Heart left ventricle (tissue), 16 donors: ENCODE results near the gene PLSCR2. TPM values are rescaled to one million over a fixed set of nuclear protein-coding genes. Genes with fewer than 3 reads are reported as not detected.

Experiments
- ATAC-seq, 4 donors: fragments of 200-7000 bp; cut with Tn5 transposase; one replicate each; pipeline ENCODE4 v1.9.1; 2020 to 2022; ENCODE audit warnings: moderate library complexity in 4 of 4, mild to moderate bottlenecking in 3 of 4, moderate number of reproducible peaks in 1 of 4
- DNase-seq, 5 donors: peaks; one replicate each; pipeline ENCODE4 v3.0.0-alpha.2; 2020
- H3K27ac ChIP-seq, 12 donors: fragments of 200-600 bp; sonication (generic) in 4 of 12; one replicate each; pipeline versions ENCODE4 v1.5.0 to v1.8.0; 2016 to 2022; ENCODE audit warnings: mild to moderate bottlenecking in 2 of 12
- H3K27me3 ChIP-seq, 9 donors: fragments of 200-600 bp; sonication (generic) in 2 of 9; one replicate each; pipeline versions ENCODE4 v1.5.1 to v1.8.0; 2016 to 2022; ENCODE audit warnings: mild to moderate bottlenecking in 3 of 9
- H3K36me3 ChIP-seq, 9 donors: fragments of 200-600 bp; sonication (generic) in 2 of 9; one replicate each; pipeline versions ENCODE4 v1.5.0 to v1.8.0; 2018 to 2022; ENCODE audit warnings: mild to moderate bottlenecking in 2 of 9
- H3K4me1 ChIP-seq, 12 donors: fragments of 200-600 bp; sonication (generic) in 4 of 12; one replicate each; pipeline versions ENCODE4 v1.5.0 to v1.8.0; 2016 to 2022; ENCODE audit warnings: mild to moderate bottlenecking in 3 of 12
- H3K4me3 ChIP-seq, 12 donors: fragments of 200-600 bp; sonication (generic) in 4 of 12; one replicate each; pipeline versions ENCODE4 v1.5.0 to v1.8.0; 2017 to 2022; ENCODE audit warnings: mild to moderate bottlenecking in 9 of 12, moderate library complexity in 4 of 12
- H3K9me3 ChIP-seq, 12 donors: fragments of 200-600 bp; sonication (generic) in 4 of 12; one replicate each; pipeline versions ENCODE4 v1.5.0 to v1.8.0; 2016 to 2022; ENCODE audit warnings: mild to moderate bottlenecking in 1 of 12
- POLR2A ChIP-seq, 2 donors: fragments of 450-650 bp; IDR thresholded peaks; one replicate each; pipeline ENCODE4 v1.6.1; 2017; ENCODE audit warnings: antibody characterized with exemption in 2 of 2, mild to moderate bottlenecking in 2 of 2, moderate library complexity in 2 of 2
- WGBS, 4 donors: extraction: QIAGEN DNeasy Blood & Tissue Kit in 2 of 4; methylation state at CpG; one replicate each; pipeline versions ENCODE4 v1.1.5 to v1.1.7; 2013 to 2018; 5-methylcytosine and 5-hydroxymethylcytosine counted together
- intact Hi-C, 10 donors: fragments of 100-400 bp; cut with DNase I; formaldehyde crosslinking; loops; one replicate each; pipeline versions ENCODE4 v1.11.1 to v1.14.2; 2022
- long read RNA-seq, 3 donors: library from polyadenylated mRNA; unstranded; transcript quantifications; one replicate each; pipeline ENCODE4 v2.0.0, GENCODE V29; 2020 to 2021
- polyA plus RNA-seq, 2 donors: library from polyadenylated mRNA; stranded (reverse); fragments of 200-250 nt; gene quantifications; one replicate each; pipeline ENCODE4 v1.2.3, GENCODE V29; 2013
- total RNA-seq, 9 donors: library from RNA; depleted of rRNA in 2 of 9; stranded (reverse); fragments of >200 nt in 2 of 9; fragmentation: NEBNext Ultra II Directional in 3 of 9; extraction: Animal tissue kit (Norgen Biotek cat#: 25700) in 3 of 9; gene quantifications; one replicate each; pipeline versions ENCODE4 v1.1.0 to v1.2.4, GENCODE V29; 2016 to 2023
- TF ChIP-seq, protein P1 (sequence below), 12 donors: fragments of 200-600 bp; sonication (generic) in 4 of 12; IDR thresholded peaks; one replicate each; pipeline versions ENCODE4 v1.5.0 to v1.8.0; 2018 to 2022; ENCODE audit warnings: antibody characterized with exemption in 12 of 12, mild to moderate bottlenecking in 5 of 12
- donor health status: ischemic (EF 13 %, LVEDD 7.1; RV severe dilation, severe dysfunction).
- donor health status: healthy with polysubstance abuse.
- donor health status: DM: no; HTN: yes; CAD: no.
- donor health status: DM: no; HTN: no; CAD: no.
- donor health status: ischemic (EF 25% LVEDD 6.9; RV normal size, moderate dysfunction).
- donor health status: ischemic (EF 25% LVEDD 5.7; RV mildly dilated, moderate dysfunction).
- donor health status: healthy.
- donor health status: DM: yes; HTN: yes; CAD: no.
- donor health status: ischemic (EF 35%, LVEDD 5.7; RV mildly dilated, moderate dysfunction).
- donor health status: nonischemic (EF 11% LVEDD 7.7; RV severe dilation, severe dysfunction).
- donor health status: DM: yes; HTN: yes; CAD: no.
- donor health status: PGD.
- donor health status: ischemic (EF 29% LVEDD 5.4; RV normal size, mild dysfunction).
- donor health status: nonischemic (EF 23%, LVEDD 6.1; RV moderate dilation, normal function).

Gene PLSCR2, protein sequence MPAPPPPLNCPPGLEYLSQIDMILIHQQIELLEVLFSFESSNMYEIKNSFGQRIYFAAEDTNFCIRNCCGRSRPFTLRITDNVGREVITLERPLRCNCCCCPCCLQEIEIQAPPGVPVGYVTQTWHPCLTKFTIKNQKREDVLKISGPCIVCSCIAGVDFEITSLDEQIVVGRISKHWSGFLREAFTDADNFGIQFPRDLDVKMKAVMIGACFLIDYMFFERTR
- total RNA-seq (not detected), polyA plus RNA-seq (not detected)
- long read RNA-seq, donor 1: 0 reads
- long read RNA-seq, donor 2: 0 reads
- long read RNA-seq, donor 3: 0 reads

DNA sequence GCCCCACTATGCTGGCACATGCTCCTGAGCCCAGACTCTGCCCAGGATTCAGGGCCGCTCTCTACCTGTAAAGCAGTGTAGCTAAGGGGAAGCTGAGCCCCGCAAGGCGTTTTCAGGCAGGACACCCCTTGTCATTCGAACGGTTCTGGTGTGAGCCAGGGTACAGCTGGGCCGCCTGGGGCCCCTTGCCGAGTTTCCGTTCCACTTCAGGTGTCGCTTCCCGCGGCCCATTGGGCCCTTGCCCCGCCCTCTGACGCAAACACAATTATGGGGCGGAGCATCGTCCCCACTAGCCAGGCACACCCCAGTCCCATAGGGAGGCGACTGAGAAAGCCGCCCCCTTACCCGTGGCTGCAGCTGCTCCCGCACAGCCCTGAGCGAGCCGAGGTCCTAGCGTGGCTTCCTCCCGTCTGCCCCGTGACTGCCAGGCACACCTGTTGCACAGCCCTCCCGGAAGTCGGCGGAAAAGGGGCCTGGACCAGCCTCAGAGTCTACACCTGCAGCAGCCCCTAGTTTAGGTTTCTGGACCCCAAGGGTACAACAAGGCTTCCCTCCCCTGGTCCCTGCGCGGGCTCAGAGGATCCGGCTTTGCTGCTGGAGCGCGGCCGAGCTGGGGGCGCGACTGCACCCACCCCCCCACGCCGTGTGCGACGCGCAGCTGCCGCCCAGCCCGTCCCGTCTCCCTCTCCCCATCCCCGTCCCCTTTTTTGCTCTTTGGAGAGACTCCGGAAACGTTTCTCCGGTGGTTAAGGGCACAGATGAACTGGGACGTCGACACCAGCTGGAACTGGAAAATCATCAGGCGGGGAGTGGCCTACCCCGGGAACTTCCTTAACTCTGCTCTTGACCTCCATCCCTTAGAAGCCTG, at the start of gene PLSCR2:
Gene PLSCR2, minus strand, starts transcription at position 412 of the 868 bp plus-strand sequence. CDS start 9,657 bp downstream, outside the sequence.
- Histone ChIP-seq H3K27me3 (no peaks in the 10 kb centered on the region), H3K4me1 (peaks cover 0 to 11% (median 2%) of the 10 kb centered on the region in 12 donors), H3K4me3 (peak within 1 kb of the TSS; percentile 33 to 70 (median 58)), H3K9me3 (no peaks in the 10 kb centered on the region), H3K27ac (peak within 1 kb of the TSS in 11 of 12 donors; percentile 23 to 72 (median 57)), H3K36me3 (no peaks in the 10 kb centered on the region)
- DNase-seq (peak; percentile 55 to 70 (median 64)), ATAC-seq (peak; percentile 70 to 97 (median 93))
- TF ChIP-seq, protein P1, sequence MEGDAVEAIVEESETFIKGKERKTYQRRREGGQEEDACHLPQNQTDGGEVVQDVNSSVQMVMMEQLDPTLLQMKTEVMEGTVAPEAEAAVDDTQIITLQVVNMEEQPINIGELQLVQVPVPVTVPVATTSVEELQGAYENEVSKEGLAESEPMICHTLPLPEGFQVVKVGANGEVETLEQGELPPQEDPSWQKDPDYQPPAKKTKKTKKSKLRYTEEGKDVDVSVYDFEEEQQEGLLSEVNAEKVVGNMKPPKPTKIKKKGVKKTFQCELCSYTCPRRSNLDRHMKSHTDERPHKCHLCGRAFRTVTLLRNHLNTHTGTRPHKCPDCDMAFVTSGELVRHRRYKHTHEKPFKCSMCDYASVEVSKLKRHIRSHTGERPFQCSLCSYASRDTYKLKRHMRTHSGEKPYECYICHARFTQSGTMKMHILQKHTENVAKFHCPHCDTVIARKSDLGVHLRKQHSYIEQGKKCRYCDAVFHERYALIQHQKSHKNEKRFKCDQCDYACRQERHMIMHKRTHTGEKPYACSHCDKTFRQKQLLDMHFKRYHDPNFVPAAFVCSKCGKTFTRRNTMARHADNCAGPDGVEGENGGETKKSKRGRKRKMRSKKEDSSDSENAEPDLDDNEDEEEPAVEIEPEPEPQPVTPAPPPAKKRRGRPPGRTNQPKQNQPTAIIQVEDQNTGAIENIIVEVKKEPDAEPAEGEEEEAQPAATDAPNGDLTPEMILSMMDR (IDR thresholded peaks at IDR 0.05): no peak
- TF ChIP-seq POLR2A (IDR thresholded peaks at IDR 0.05): peak in 1 of 2 donors; percentile 12
- intact Hi-C loops: loop anchor here in 1 of 10 donors (2.0 kb wide), 1 partner anchor 75 kb away; the partner anchor contains the start of gene PLSCR1
- 5 to 14% (median 11%) methylated on average over 16 to 51 of the region's 51 CpGs for WGBS, 4 donors

DNA sequence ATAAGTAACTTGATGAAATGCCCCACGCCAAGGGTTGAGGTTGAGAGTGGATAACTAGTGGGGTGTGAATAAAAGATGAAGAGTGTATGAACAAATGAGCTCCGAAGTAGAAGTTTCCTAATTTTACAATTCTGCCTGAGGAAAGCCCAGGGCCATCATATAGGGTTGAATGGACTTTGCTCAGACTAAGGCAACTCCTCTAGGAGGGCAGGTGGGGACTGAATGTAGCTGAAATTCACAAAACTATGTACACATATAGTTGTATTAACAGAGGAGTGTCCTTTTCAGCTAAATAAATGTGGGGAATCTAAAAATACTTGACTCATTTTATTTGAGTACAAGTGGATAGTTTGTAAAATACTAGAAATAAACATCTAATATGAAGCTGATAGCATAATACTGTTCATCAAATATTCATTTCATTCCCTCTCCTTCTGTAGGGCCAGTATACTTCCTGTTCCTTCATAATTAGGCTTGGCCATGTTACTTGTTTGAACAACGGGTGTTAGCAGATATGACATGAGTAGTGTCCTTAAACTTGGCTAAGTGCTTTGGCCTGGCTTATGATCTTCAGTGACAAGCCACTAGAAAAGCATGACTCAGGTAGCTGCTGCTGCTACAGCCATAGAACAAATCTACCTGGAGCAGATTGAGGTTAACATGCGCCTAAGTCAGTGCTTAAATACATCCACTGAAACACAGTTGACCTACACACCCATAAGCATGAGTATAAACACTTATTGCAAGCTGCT, 48.5 kb upstream of the PLSCR2 start:
- Histone ChIP-seq H3K36me3 (peaks cover 0 to 95% (median 63%) of the 10 kb centered on the region in 9 donors), H3K27me3 (no peaks in the 10 kb centered on the region), H3K4me3 (no peak overlapping the region), H3K27ac (no peak overlapping the region), H3K4me1 (peaks cover 0 to 13% (median 1%) of the 10 kb centered on the region in 12 donors), H3K9me3 (no peaks in the 10 kb centered on the region)
- intact Hi-C loops: no loop called here
- WGBS, 4 donors: 56 to 67% (median 60%) methylated on average over 4 of the region's 4 CpGs
- ATAC-seq: peak in 3 of 4 donors; percentile 66 to 73 (median 71)
- no peak for DNase-seq
- TF ChIP-seq, protein P1 (IDR thresholded peaks at IDR 0.05): no peak
- no peak for TF ChIP-seq POLR2A (IDR thresholded peaks at IDR 0.05)

DNA sequence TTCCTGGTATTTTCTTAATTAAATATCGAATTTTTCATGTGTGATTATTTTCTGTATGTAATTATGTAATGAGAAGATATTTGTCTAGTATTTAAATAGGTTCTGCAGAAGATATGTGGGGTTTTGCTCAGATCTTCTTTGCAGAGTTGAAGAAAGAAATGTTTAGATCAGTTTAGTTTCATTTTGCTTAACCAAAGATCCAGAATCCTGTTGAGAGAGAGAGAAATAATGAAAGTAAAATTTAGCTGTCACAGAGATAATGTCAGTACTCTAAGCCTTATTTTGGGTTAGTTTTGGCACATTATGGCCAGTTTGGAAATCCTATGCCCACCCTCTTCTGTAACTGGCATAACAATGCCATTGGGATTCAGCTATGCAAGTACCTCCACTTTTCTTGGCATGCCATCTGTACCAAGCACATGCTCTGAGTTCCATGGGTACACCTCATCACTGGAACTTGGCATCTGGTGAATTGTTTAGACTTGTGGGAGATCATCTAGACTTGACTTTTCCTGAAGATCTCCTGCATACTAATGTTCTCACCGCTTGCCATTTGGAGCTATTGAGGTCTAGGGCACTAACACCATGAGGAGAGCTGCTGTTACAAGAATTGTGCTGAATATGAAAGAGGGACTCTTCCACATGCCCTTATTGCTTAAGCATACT, 44.2 kb upstream of the PLSCR2 start:
- Histone ChIP-seq H3K4me3 (no peak overlapping the region), H3K9me3 (no peaks in the 10 kb centered on the region), H3K4me1 (peaks cover 0 to 13% (median 1%) of the 10 kb centered on the region in 12 donors), H3K27me3 (no peaks in the 10 kb centered on the region), H3K36me3 (peaks cover 0 to 61% (median 29%) of the 10 kb centered on the region in 9 donors), H3K27ac (peak overlapping the region in 1 of 12 donors; percentile 0)
- WGBS, 4 donors: 90 to 95% (median 94%) methylated on average over 2 of the region's 2 CpGs
- DNase-seq (no peak), ATAC-seq (no peak)
- no peak for TF ChIP-seq POLR2A (IDR thresholded peaks at IDR 0.05)
- TF ChIP-seq, protein P1 (IDR thresholded peaks at IDR 0.05): no peak
- intact Hi-C loops: no loop called here
